ENCODE data around the gene KRTAP9-4. TPM values are rescaled to one million over a fixed set of nuclear protein-coding genes. Genes with fewer than 3 reads are reported as not detected.

KRTAP9-4 gene
- total and polyA plus RNA-seq, 2 of the 8 experiments (the other 6 are each of a cell fraction or from before 2014, with no cell fraction given), result not detected

GRCh38 chr17:41223821-41224220 lies 25.7 kb upstream of the KRTAP9-4 start (continued):
- no peak for TF ChIP-seq CHD2 (IDR thresholded peaks at IDR 0.05; ENCODE audit: low read length)
- no peak for TF ChIP-seq TCF12 (IDR thresholded peaks at IDR 0.05; ENCODE audit: low read depth, low read length)
- TF ChIP-seq EZH2 (IDR thresholded peaks at IDR 0.05; ENCODE audit: low read depth, low read length, severe bottlenecking), result no peak
- TF ChIP-seq HDAC6 (IDR thresholded peaks at IDR 0.05; ENCODE audit: low read depth, low read length), result no peak
